Neutrophil (primary cell): ENCODE measurements around the gene C19orf85.
"Not testable (repeated sequence)": the region's sequence is repeated elsewhere in the genome, so short reads cannot be mapped to it uniquely, and the experiment has no call there.

ENCODE experiments used
- H3K27ac ChIP-seq: fragments of 200-600 bp; sonication (generic); 2 replicates; pipeline ENCODE4 v1.5.1; 2016; ENCODE audit warnings: mild to moderate bottlenecking, moderate library complexity
- H3K27me3 ChIP-seq: fragments of 200-600 bp; sonication (generic); 2 replicates; pipeline ENCODE4 v1.6.0; 2016; ENCODE audit warnings: mild to moderate bottlenecking
- H3K36me3 ChIP-seq: fragments of 200-600 bp; sonication (generic); 2 replicates; pipeline ENCODE4 v1.5.1; 2017
- H3K4me1 ChIP-seq, 2 experiments: fragments of 200-600 bp in 1 of 2; sonication (generic) in 1 of 2; 1 replicate in 1 of 2; 2 replicates in 1 of 2; pipeline versions ENCODE4 v1.5.1 to v1.6.1; 2013 to 2016; ENCODE audit warnings: low read depth in 1 of 2, low read length in 1 of 2, mild to moderate bottlenecking in 1 of 2, moderate library complexity in 1 of 2; ENCODE audit not compliant: control insufficient read depth in 1 of 2, insufficient read depth in 1 of 2
- H3K4me3 ChIP-seq, 2 experiments: fragments of 200-600 bp in 1 of 2; sonication (generic) in 1 of 2; 1 replicate in 1 of 2; 2 replicates in 1 of 2; pipeline ENCODE4 v1.5.1; 2013 to 2016; ENCODE audit warnings: low read depth in 1 of 2, low read length in 1 of 2, mild to moderate bottlenecking in 1 of 2, moderate library complexity in 1 of 2
- H3K9me3 ChIP-seq: fragments of 200-600 bp; sonication (generic); 2 replicates; pipeline ENCODE4 v1.5.1; 2016
- TF ChIP-seq, protein P1 (sequence below): fragments of 200-600 bp; sonication (generic); IDR thresholded peaks from 2 replicates; pipeline ENCODE4 v1.5.1; 2016; ENCODE audit warnings: antibody characterized with exemption

The C19orf85 gene

GRCh38 chr19:55503157-55503501 lies 38.6 kb upstream of the C19orf85 start:
- Histone ChIP-seq H3K27me3 (peaks cover 17% of the 10 kb centered on the region), H3K9me3 (no peaks in the 10 kb centered on the region), H3K4me1 (peaks cover 7 to 11% of the 10 kb centered on the region in 2 experiments), H3K36me3 (no peaks in the 10 kb centered on the region), H3K27ac (no peak overlapping the region), H3K4me3 (no peak overlapping the region)
- TF ChIP-seq, protein P1, sequence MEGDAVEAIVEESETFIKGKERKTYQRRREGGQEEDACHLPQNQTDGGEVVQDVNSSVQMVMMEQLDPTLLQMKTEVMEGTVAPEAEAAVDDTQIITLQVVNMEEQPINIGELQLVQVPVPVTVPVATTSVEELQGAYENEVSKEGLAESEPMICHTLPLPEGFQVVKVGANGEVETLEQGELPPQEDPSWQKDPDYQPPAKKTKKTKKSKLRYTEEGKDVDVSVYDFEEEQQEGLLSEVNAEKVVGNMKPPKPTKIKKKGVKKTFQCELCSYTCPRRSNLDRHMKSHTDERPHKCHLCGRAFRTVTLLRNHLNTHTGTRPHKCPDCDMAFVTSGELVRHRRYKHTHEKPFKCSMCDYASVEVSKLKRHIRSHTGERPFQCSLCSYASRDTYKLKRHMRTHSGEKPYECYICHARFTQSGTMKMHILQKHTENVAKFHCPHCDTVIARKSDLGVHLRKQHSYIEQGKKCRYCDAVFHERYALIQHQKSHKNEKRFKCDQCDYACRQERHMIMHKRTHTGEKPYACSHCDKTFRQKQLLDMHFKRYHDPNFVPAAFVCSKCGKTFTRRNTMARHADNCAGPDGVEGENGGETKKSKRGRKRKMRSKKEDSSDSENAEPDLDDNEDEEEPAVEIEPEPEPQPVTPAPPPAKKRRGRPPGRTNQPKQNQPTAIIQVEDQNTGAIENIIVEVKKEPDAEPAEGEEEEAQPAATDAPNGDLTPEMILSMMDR = no peak

- no peak overlapping the region for H3K4me3 ChIP-seq
- no peak overlapping the region for H3K27ac ChIP-seq
- peaks cover 7 to 11% of the 10 kb centered on the region in 2 experiments for H3K4me1 ChIP-seq
- no peaks in the 10 kb centered on the region for H3K9me3 ChIP-seq
- TF ChIP-seq, protein P1 = no peak
- H3K36me3 ChIP-seq = no peaks in the 10 kb centered on the region
- peaks cover 17% of the 10 kb centered on the region for H3K27me3 ChIP-seq
Observed at GRCh38 chr19:55502197-55502952, 37.8 kb upstream of the C19orf85 start.

- TF ChIP-seq, protein P1 = no peak
- Histone ChIP-seq H3K27ac (no peak overlapping the region), H3K9me3 (no peaks in the 10 kb centered on the region), H3K4me3 (no peak overlapping the region), H3K36me3 (no peaks in the 10 kb centered on the region), H3K4me1 (peaks cover 7 to 11% of the 10 kb centered on the region in 2 experiments), H3K27me3 (peaks cover 15% of the 10 kb centered on the region)
Observed at GRCh38 chr19:55500368-55500952, 35.9 kb upstream of the C19orf85 start.

GRCh38 chr19:55498246-55498840 lies 33.8 kb upstream of the C19orf85 start:
- Histone ChIP-seq H3K4me3 (no peak overlapping the region), H3K36me3 (no peaks in the 10 kb centered on the region)

GRCh38 chr19:55497763-55498162 lies 33.2 kb upstream of the C19orf85 start:
- H3K27ac ChIP-seq = no peak overlapping the region
- no peaks in the 10 kb centered on the region for H3K36me3 ChIP-seq
- H3K4me3 ChIP-seq = no peak overlapping the region
- no peaks in the 10 kb centered on the region for H3K9me3 ChIP-seq
- H3K27me3 ChIP-seq = peaks cover 21% of the 10 kb centered on the region
- TF ChIP-seq, protein P1 = no peak
- H3K4me1 ChIP-seq = no peaks in the 10 kb centered on the region

More at GRCh38 chr19:55498246-55498840, 33.8 kb upstream of the C19orf85 start:
- no peaks in the 10 kb centered on the region for H3K9me3 ChIP-seq
- peaks cover 15% of the 10 kb centered on the region for H3K27me3 ChIP-seq
- no peak overlapping the region for H3K27ac ChIP-seq
- TF ChIP-seq, protein P1 = no peak
- no peaks in the 10 kb centered on the region for H3K4me1 ChIP-seq

- not testable (repeated sequence) for H3K27ac ChIP-seq, H3K36me3 ChIP-seq, H3K4me3 ChIP-seq, H3K4me1 ChIP-seq, H3K9me3 ChIP-seq
- H3K27me3 ChIP-seq = peaks cover 30% of the 10 kb centered on the region
Observed at GRCh38 chr19:55496820-55497219, 32.3 kb upstream of the C19orf85 start.
